ENCODE measurements around the gene C1orf159.

- TF ChIP-seq CTCF (IDR thresholded peaks at IDR 0.05; ENCODE audit: borderline replicate concordance, extremely low read depth, low read length, poor library complexity, severe bottlenecking) (no peak), EZH2 (IDR thresholded peaks at IDR 0.05; ENCODE audit: borderline replicate concordance, low read depth, low read length, severe bottlenecking) (no peak)
Observed at GRCh38 chr1:1109743-1110142, 6.1 kb downstream of the C1orf159 start.

All from DND-41 (cell line).